Activated CD8-positive, alpha-beta memory T cell treated with anti-CD3 and anti-CD28 coated beads, Interleukin-2, amount 10 ng/mL, durations not matched to agents 7 days and 5 days (primary cell): ENCODE data around the gene KIR3DL2. TPM values are rescaled to one million over a fixed set of nuclear protein-coding genes. Genes with fewer than 3 reads are reported as not detected.
"Not testable (repeated sequence)": the region's sequence is repeated elsewhere in the genome, so short reads cannot be mapped to it uniquely, and the experiment has no call there.

Experiments
- ATAC-seq: fragments of 150-1000 bp; cut with Tn5 transposase; one replicate; pipeline ENCODE4 v1.10.0; 2021; ENCODE audit warnings: moderate library complexity
- CTCF ChIA-PET: fragments of 350-600 bp; sonication (Branson Sonifier 250); formaldehyde crosslinking; loops from one replicate; lab custom pipeline; 2021; ENCODE audit warnings: antibody characterized with exemption; lab: Charles Lee
- DNase-seq: peaks from one replicate; pipeline ENCODE4 v3.0.0-alpha.2; 2020
- H3K27ac Mint-ChIP-seq: one replicate; pipeline ENCODE4 v1.8.0; 2021; ENCODE audit warnings: mild to moderate bottlenecking, mixed read lengths
- H3K27me3 Mint-ChIP-seq: one replicate; pipeline ENCODE4 v1.8.0; 2021; ENCODE audit warnings: mixed read lengths
- H3K36me3 Mint-ChIP-seq: one replicate; pipeline ENCODE4 v1.8.0; 2021; ENCODE audit warnings: mild to moderate bottlenecking, mixed read lengths
- H3K4me1 Mint-ChIP-seq: one replicate; pipeline ENCODE4 v1.8.0; 2021; ENCODE audit warnings: mixed read lengths
- H3K4me3 Mint-ChIP-seq: one replicate; pipeline ENCODE4 v1.8.0; 2021; ENCODE audit warnings: mild to moderate bottlenecking, moderate library complexity, mixed read lengths
- H3K9me3 Mint-ChIP-seq: one replicate; pipeline ENCODE4 v1.8.0; 2022; ENCODE audit warnings: low read depth, mixed read lengths
- total RNA-seq, 2 experiments: library from RNA; stranded (reverse); gene quantifications; one replicate each; pipeline ENCODE4 v1.2.3, GENCODE V29; 2021

The KIR3DL2 gene
- total RNA-seq, 2 experiments from 2014 or later, result 0.54 to 1.8 TPM

- no peak for ATAC-seq
- Mint-ChIP-seq H3K9me3 (no peaks in the 10 kb centered on the region), H3K36me3 (no peaks in the 10 kb centered on the region), H3K4me3 (no peak overlapping the region), H3K27ac (no peak overlapping the region), H3K4me1 (peaks cover 8% of the 10 kb centered on the region), H3K27me3 (no peaks in the 10 kb centered on the region)
- no peak for DNase-seq
- CTCF ChIA-PET, result interaction anchor here (0.9 kb wide), 1 partner anchor 26 kb away, joined by 3 read pairs; no protein-coding TSS in a partner anchor
Measured at GRCh38 chr19:54906819-54907218, 56.6 kb downstream of the KIR3DL2 start.

DNA sequence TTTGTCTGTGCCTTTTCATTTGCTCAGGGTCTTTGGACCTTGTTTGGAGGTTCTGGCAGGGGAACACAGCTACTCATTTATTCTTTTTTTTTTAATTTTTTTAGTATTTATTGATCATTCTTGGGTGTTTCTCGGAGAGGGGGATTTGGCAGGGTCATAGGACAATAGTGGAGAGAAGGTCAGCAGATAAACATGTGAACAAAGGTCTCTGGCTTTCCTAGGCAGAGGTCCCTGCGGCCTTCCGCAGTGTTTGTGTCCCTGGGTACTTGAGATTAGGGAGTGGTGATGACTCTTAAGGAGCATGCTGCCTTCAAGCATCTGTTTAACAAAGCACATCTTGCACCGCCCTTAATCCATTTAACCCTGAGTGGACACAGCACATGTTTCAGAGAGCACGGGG is 57.7 kb downstream of the KIR3DL2 start:
- not testable (repeated sequence) for H3K9me3 Mint-ChIP-seq, H3K36me3 Mint-ChIP-seq, H3K27ac Mint-ChIP-seq, ATAC-seq, H3K4me3 Mint-ChIP-seq, H3K27me3 Mint-ChIP-seq, DNase-seq, H3K4me1 Mint-ChIP-seq
- CTCF ChIA-PET, result interaction anchor here (0.7 to 0.9 kb wide), 2 partner anchors 27 to 152 kb away, joined by 3 read pairs; no protein-coding TSS in a partner anchor

Other genes with a start within 250 kb of the KIR3DL2 start
- gene LILRB1, start 220.0 kb upstream of the KIR3DL2 start, total RNA-seq, result 1 to 10 TPM; 3.0 to 4.0 TPM
- not detected for gene LILRB4, start 187.5 kb upstream of the KIR3DL2 start, total RNA-seq
- not detected for gene KIR3DL3, start 126.0 kb upstream of the KIR3DL2 start, total RNA-seq
- 1 to 10 TPM in 1 of 2 experiments, under 1 TPM in 1; 0.30 to 1.2 TPM for gene KIR2DL3, start 111.9 kb upstream of the KIR3DL2 start, total RNA-seq
- gene KIR2DL1, start 80.7 kb upstream of the KIR3DL2 start, total RNA-seq, result under 1 TPM; 0.19 to 0.47 TPM
- gene KIR2DL4, start 46.8 kb upstream of the KIR3DL2 start, total RNA-seq, result under 1 TPM; 0.42 to 0.70 TPM
- 1 to 10 TPM in 1 of 2 experiments, under 1 TPM in 1; 0.28 to 1.0 TPM for gene KIR3DL1, start 34.0 kb upstream of the KIR3DL2 start, total RNA-seq
- under 1 TPM; 0.30 to 0.99 TPM for gene KIR2DS4, start 17.8 kb upstream of the KIR3DL2 start, total RNA-seq
- not detected for gene FCAR, start 23.8 kb downstream of the KIR3DL2 start, total RNA-seq
- 1 to 10 TPM in 1 of 2 experiments, under 1 TPM in 1; 0.80 to 2.5 TPM for gene NCR1, start 55.7 kb downstream of the KIR3DL2 start, total RNA-seq
- gene NLRP7, start 97.1 kb downstream of the KIR3DL2 start, total RNA-seq, result not detected
- gene NLRP2, start 115.9 kb downstream of the KIR3DL2 start, total RNA-seq, result 10 to 100 TPM; 30.5 to 32.7 TPM
- under 1 TPM in 1 of 2 experiments, not detected in 1; 0.55 TPM for gene GP6, start 187.8 kb downstream of the KIR3DL2 start, total RNA-seq
- 10 to 100 TPM; 18.9 to 23.9 TPM for gene RDH13, start 212.7 kb downstream of the KIR3DL2 start, total RNA-seq
- gene EPS8L1, start 225.4 kb downstream of the KIR3DL2 start, total RNA-seq, result 1 to 10 TPM; 4.5 to 9.8 TPM